Liver (tissue), 9 donors: Measurements from ENCODE around the gene HDHD3. TPM values are rescaled to one million over a fixed set of nuclear protein-coding genes. Genes with fewer than 3 reads are reported as not detected.
A peak's percentile ranks its signal among the peaks of the same experiment; 100 is the strongest.

Source experiments
- DNase-seq: peaks from one replicate; pipeline ENCODE4 v3.0.0-alpha.2; 2017; ENCODE audit warnings: low spot score
- H3K27ac ChIP-seq, 2 donors: one replicate each; pipeline ENCODE4 v1.7.0; 2013; ENCODE audit warnings: inconsistent platforms in 2 of 2, low read length in 2 of 2, control low read depth in 1 of 2, low read depth in 1 of 2, mild to moderate bottlenecking in 1 of 2
- H3K27me3 ChIP-seq, 4 donors: one replicate each; pipeline versions ENCODE4 v1.6.1 to v1.7.0; 2013; ENCODE audit warnings: low read length in 3 of 4, inconsistent platforms in 1 of 4, mild to moderate bottlenecking in 1 of 4, moderate library complexity in 1 of 4; ENCODE audit not compliant: control insufficient read depth in 4 of 4, insufficient read depth in 4 of 4
- H3K36me3 ChIP-seq, 4 donors: one replicate each; pipeline versions ENCODE4 v1.6.1 to v1.7.0; 2013; ENCODE audit warnings: low read length in 3 of 4, mild to moderate bottlenecking in 3 of 4, low read depth in 1 of 4, moderate library complexity in 1 of 4; ENCODE audit not compliant: control insufficient read depth in 4 of 4, insufficient read depth in 3 of 4
- H3K4me1 ChIP-seq, 4 donors: one replicate each; pipeline versions ENCODE4 v1.6.1 to v1.7.0; 2013; ENCODE audit warnings: low read length in 3 of 4, mild to moderate bottlenecking in 3 of 4, moderate library complexity in 1 of 4; ENCODE audit not compliant: control insufficient read depth in 4 of 4, insufficient read depth in 4 of 4
- H3K4me3 ChIP-seq, 3 donors: one replicate each; pipeline versions ENCODE4 v1.6.1 to v1.7.0; 2013; ENCODE audit warnings: low read length in 3 of 3, control low read depth in 1 of 3, low read depth in 1 of 3, mild to moderate bottlenecking in 1 of 3
- H3K9ac ChIP-seq, 2 donors: one replicate each; pipeline ENCODE4 v1.7.0; 2013; ENCODE audit warnings: low read length in 2 of 2, mild to moderate bottlenecking in 2 of 2, moderate library complexity in 2 of 2, control low read depth in 1 of 2, low read depth in 1 of 2
- H3K9me3 ChIP-seq, 4 donors: one replicate each; pipeline versions ENCODE4 v1.6.1 to v1.7.0; 2013; ENCODE audit warnings: low read length in 3 of 4; ENCODE audit not compliant: control insufficient read depth in 4 of 4
- ATF3 ChIP-seq: IDR thresholded peaks from 2 replicates; pipeline ENCODE4 v1.6.1; 2016; ENCODE audit warnings: antibody characterized with exemption
- EGR1 ChIP-seq, 2 donors: IDR thresholded peaks; 2 replicates each; pipeline ENCODE4 v1.6.1; 2016 to 2018; ENCODE audit warnings: antibody characterized with exemption in 2 of 2, low read depth in 2 of 2
- FOXA1 ChIP-seq: IDR thresholded peaks from 2 replicates; pipeline ENCODE4 v1.6.1; 2016; ENCODE audit warnings: antibody characterized with exemption
- GABPA ChIP-seq, 2 donors: IDR thresholded peaks in 1 of 2; conservative IDR thresholded peaks in 1 of 2; 2 replicates each; pipeline ENCODE4 v1.6.1; 2016; ENCODE audit warnings: antibody characterized with exemption in 2 of 2, mild to moderate bottlenecking in 1 of 2, moderate library complexity in 1 of 2
- HNF4G ChIP-seq: IDR thresholded peaks from 2 replicates; pipeline ENCODE4 v1.6.1; 2016; ENCODE audit warnings: antibody characterized with exemption
- NR2F2 ChIP-seq: IDR thresholded peaks from 2 replicates; pipeline ENCODE4 v1.6.1; 2016; ENCODE audit warnings: antibody characterized with exemption
- RAD21 ChIP-seq, 2 donors: IDR thresholded peaks; 2 replicates each; pipeline ENCODE4 v1.6.1; 2016; ENCODE audit warnings: antibody characterized with exemption in 2 of 2, mild to moderate bottlenecking in 2 of 2
- REST ChIP-seq: IDR thresholded peaks from 2 replicates; pipeline ENCODE4 v1.6.1; 2016; ENCODE audit warnings: antibody characterized with exemption, mild to moderate bottlenecking
- RXRA ChIP-seq, 2 donors: IDR thresholded peaks; 2 replicates each; pipeline ENCODE4 v1.6.1; 2017 to 2018; ENCODE audit warnings: antibody characterized with exemption in 2 of 2, mild to moderate bottlenecking in 1 of 2
- SP1 ChIP-seq: IDR thresholded peaks from 2 replicates; pipeline ENCODE4 v1.6.1; 2018; ENCODE audit warnings: antibody characterized with exemption, mild to moderate bottlenecking
- TAF1 ChIP-seq: conservative IDR thresholded peaks from 2 replicates; pipeline ENCODE4 v1.6.1; 2016; ENCODE audit warnings: antibody characterized with exemption, mild to moderate bottlenecking
- YY1 ChIP-seq: IDR thresholded peaks from 2 replicates; pipeline ENCODE4 v1.6.1; 2016; ENCODE audit warnings: antibody characterized with exemption, mild to moderate bottlenecking
- ZBTB33 ChIP-seq: IDR thresholded peaks from 2 replicates; pipeline ENCODE4 v1.6.1; 2016; ENCODE audit warnings: antibody characterized with exemption
- WGBS: extraction: QIAGEN DNeasy Blood & Tissue Kit; methylation state at CpG from one replicate; pipeline ENCODE4 v1.1.7; 2013; 5-methylcytosine and 5-hydroxymethylcytosine counted together
- polyA plus RNA-seq, 2 donors: library from polyadenylated mRNA; stranded (reverse) in 1 of 2; unstranded in 1 of 2; fragments of 200-250 nt in 1 of 2; fragments of >200 nt in 1 of 2; fragmentation: Nextera tagmentation in 1 of 2; extraction: Ambion mirVana in 1 of 2; gene quantifications; one replicate each; pipeline versions ENCODE4 v1.2.1 to v1.2.3, GENCODE V29; 2013 to 2015
- total RNA-seq, 2 donors: library from RNA; depleted of rRNA; stranded (reverse); fragments of >200 nt; gene quantifications; one replicate each; pipeline ENCODE4 v1.2.3, GENCODE V29; 2014
- donor health status: healthy.
- donor health status: healthy.
- donor health status: healthy.
- donor health status: healthy.
- donor health status: healthy.

Gene HDHD3
- total and polyA plus RNA-seq, 4 donors = 26.9 to 63.6 (median 61.0) TPM

- Histone ChIP-seq H3K36me3 (no peaks in the 10 kb centered on the region), H3K9me3 (no peaks in the 10 kb centered on the region), H3K27ac (no peak overlapping the region), H3K4me1 (no peaks in the 10 kb centered on the region), H3K4me3 (no peak overlapping the region), H3K9ac (no peak overlapping the region), H3K27me3 (no peaks in the 10 kb centered on the region)
- DNase-seq = no peak
- WGBS = 91% methylated on average over 4 of the region's 4 CpGs
- TF ChIP-seq REST (no peak), HNF4G (no peak), FOXA1 (no peak), YY1 (no peak), NR2F2 (no peak)
Measured at GRCh38 chr9:113417370-113417769, 40.6 kb upstream of the HDHD3 start.

- H3K36me3 ChIP-seq = no peaks in the 10 kb centered on the region
- H3K27ac ChIP-seq = no peak overlapping the region
- DNase-seq = no peak
- H3K4me1 ChIP-seq = peaks cover 0 to 8% (median 4%) of the 10 kb centered on the region in 4 donors
- no peak overlapping the region for H3K4me3 ChIP-seq
- no peaks in the 10 kb centered on the region for H3K27me3 ChIP-seq
- no peak overlapping the region for H3K9ac ChIP-seq
- 71% methylated on average over 3 of the region's 3 CpGs for WGBS
- no peaks in the 10 kb centered on the region for H3K9me3 ChIP-seq
- TF ChIP-seq SP1 = no peak
- TF ChIP-seq ZBTB33 = no peak
Measured at GRCh38 chr9:113416149-113416721, 39.4 kb upstream of the HDHD3 start.

GRCh38 chr9:113410207-113410864, 33.5 kb upstream of the HDHD3 start, which contains the start of the genes C9orf43 and POLE3:
C9orf43 (plus strand) TSS chr9:113410747; CDS start chr9:113413494, 2,747 bp downstream.
POLE3 (minus strand) TSS chr9:113410675; CDS start chr9:113410293, 382 bp downstream.
- DNase-seq = peak; percentile 95
- peak within 1 kb of the TSS; percentile 88 to 99 (median 91) for H3K4me3 ChIP-seq
- no peaks in the 10 kb centered on the region for H3K9me3 ChIP-seq
- no peaks in the 10 kb centered on the region for H3K27me3 ChIP-seq
- H3K9ac ChIP-seq = peak within 1 kb of the TSS; percentile 91 to 100
- under 1% methylated on average over 61 of the region's 61 CpGs for WGBS
- peak within 1 kb of the TSS; percentile 96 to 98 for H3K27ac ChIP-seq
- H3K36me3 ChIP-seq = peaks cover 0 to 13% (median 4%) of the 10 kb centered on the region in 4 donors
- H3K4me1 ChIP-seq = peaks cover 0 to 27% (median 15%) of the 10 kb centered on the region in 4 donors
- TF ChIP-seq TAF1 (peak; percentile 72), RXRA (IDR thresholded peaks at IDR 0.05) (peak; percentile 28 to 45), GABPA (IDR thresholded peaks at IDR 0.05 in 1 of 2, conservative IDR thresholded peaks at IDR 0.05 in 1 of 2) (peak; percentile 27 to 76), RAD21 (IDR thresholded peaks at IDR 0.05) (peak in 1 of 2 donors; percentile 19), ATF3 (no peak), EGR1 (IDR thresholded peaks at IDR 0.05; ENCODE audit: low read depth in 2 of 2) (peak; percentile 54 to 67), REST (peak; percentile 73), ZBTB33 (peak; percentile 98)
